ENCODE data around the gene MED8. TPM values are rescaled to one million over a fixed set of nuclear protein-coding genes. Genes with fewer than 3 reads are reported as not detected.
"Not testable (repeated sequence)": the region's sequence is repeated elsewhere in the genome, so short reads cannot be mapped to it uniquely, and the experiment has no call there.

The MED8 gene
- total RNA-seq, 2 experiments from 2014 or later: 33.1 to 35.1 TPM

DNA sequence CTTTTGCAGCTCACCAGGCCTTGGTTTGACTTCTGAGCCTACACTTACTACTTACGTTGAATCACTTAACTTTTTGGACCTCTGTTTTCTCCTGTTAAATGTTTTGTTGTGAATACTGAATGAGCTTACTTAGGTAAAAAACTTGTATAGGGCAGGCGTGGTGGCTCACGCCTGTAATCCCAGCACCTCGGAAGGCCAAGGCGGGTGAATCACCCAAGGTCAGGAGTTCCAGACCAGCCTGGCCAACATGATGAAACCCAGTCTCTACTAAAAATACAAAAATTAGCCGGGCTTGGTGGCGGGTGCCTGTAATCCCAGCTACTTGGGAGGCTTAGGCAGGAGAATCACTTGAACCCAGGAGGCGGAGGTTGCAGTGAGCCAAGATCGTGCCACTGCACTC, 10.8 kb upstream of the MED8 start:
- H3K4me1 Mint-ChIP-seq (ENCODE audit: low read depth); H3K9me3 Mint-ChIP-seq (ENCODE audit: insufficient read depth); H3K27me3 Mint-ChIP-seq (ENCODE audit: low read depth); DNase-seq; H3K27ac Mint-ChIP-seq; ATAC-seq; H3K4me3 Mint-ChIP-seq: not testable (repeated sequence)
- ChIA-PET CTCF (interaction anchor here (3.8 kb wide), 1 partner anchor 15 kb away, joined by 21 read pairs; no protein-coding TSS in a partner anchor), POLR2A (interaction anchor here (1.7 kb wide), 1 partner anchor 12 kb away, joined by 5 read pairs; no protein-coding TSS in a partner anchor)
- H3K36me3 Mint-ChIP-seq (ENCODE audit: low read depth): peaks cover 20% of the 10 kb centered on the region

DNA sequence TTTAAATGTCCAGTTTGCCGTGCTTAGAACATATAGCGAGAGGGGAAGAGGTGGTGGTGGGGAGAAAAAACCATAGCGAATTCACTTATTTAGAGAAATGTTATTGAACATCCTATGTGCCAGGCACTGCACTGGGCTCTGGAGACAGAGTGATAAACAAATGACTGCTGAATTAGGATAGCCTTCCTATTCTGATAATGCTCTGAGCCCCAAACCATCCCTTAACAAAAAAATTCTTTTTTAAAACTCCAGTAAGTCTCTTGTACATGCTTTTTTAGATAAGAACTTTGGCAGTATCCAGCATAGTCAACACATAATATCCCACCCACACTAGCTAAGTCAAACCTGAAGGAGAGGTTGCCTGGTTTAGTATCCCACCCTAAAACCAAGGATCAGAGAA, 8.6 kb upstream of the MED8 start:
- H3K9me3 Mint-ChIP-seq (ENCODE audit: insufficient read depth): no peaks in the 10 kb centered on the region
- ChIA-PET POLR2A (no interaction called here), CTCF (interaction anchor here (1.6 to 3.8 kb wide), 2 partner anchors 8 to 17 kb away, joined by 5 to 21 read pairs; partner anchors contain the start of genes MED8 and SZT2)
- no peak overlapping the region for H3K4me3 Mint-ChIP-seq
- H3K4me1 Mint-ChIP-seq (ENCODE audit: low read depth): no peaks in the 10 kb centered on the region
- H3K36me3 Mint-ChIP-seq (ENCODE audit: low read depth): peaks cover 10% of the 10 kb centered on the region
- H3K27me3 Mint-ChIP-seq (ENCODE audit: low read depth): no peaks in the 10 kb centered on the region
- DNase-seq (no peak), ATAC-seq (no peak)
- H3K27ac Mint-ChIP-seq: no peak overlapping the region

DNA sequence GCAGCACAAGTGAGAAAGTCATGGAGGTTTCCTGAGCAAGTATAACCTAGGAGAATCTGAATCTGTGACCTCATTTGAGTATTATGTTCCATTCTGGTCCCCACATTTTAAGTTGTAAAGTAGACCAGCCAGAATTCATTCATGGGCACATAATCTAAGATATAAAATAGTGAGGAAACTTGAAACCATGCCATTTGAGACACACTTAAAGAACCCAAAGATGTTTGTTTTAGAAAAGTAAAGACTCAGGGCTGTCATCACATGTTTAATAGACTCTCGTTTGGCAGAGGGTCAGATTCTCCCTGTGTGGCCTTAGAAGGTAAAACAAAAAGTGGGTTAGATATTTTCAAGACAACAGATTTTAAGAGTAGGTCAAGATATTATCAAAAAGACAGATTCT, 6.5 kb upstream of the MED8 start:
- ATAC-seq (no peak), DNase-seq (no peak)
- H3K27me3 Mint-ChIP-seq (ENCODE audit: low read depth): no peaks in the 10 kb centered on the region
- no peak overlapping the region for H3K27ac Mint-ChIP-seq
- peaks cover 4% of the 10 kb centered on the region for H3K4me1 Mint-ChIP-seq (ENCODE audit: low read depth)
- CTCF ChIA-PET: interaction anchor here (1.1 kb wide), 1 partner anchor 18 kb away, joined by 7 read pairs; no protein-coding TSS in a partner anchor
- H3K36me3 Mint-ChIP-seq (ENCODE audit: low read depth): peaks cover 8% of the 10 kb centered on the region
- no peaks in the 10 kb centered on the region for H3K9me3 Mint-ChIP-seq (ENCODE audit: insufficient read depth)
- POLR2A ChIA-PET: no interaction called here
- no peak overlapping the region for H3K4me3 Mint-ChIP-seq

DNA sequence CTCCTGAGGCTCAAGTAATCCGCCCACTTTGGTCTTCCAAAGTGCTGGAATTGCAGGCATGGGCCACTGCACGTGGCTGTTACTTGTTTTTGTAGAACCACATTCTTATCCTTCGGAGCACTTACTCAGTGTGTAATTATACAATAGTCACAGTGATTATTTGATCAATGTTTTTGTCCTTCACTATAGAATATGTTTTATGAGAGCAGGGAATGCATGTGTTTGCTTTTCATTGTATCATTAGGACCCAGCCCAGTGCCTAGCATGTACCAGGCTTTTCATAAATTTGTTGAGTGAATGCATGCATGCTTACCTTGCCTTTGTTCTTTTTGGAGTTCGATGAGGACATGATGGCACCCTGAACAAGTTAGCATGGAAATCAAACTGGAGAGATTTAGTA, 5.9 kb upstream of the MED8 start:
- Mint-ChIP-seq H3K27ac (no peak overlapping the region), H3K4me1 (ENCODE audit: low read depth) (peaks cover 8% of the 10 kb centered on the region)
- POLR2A ChIA-PET: no interaction called here

DNA sequence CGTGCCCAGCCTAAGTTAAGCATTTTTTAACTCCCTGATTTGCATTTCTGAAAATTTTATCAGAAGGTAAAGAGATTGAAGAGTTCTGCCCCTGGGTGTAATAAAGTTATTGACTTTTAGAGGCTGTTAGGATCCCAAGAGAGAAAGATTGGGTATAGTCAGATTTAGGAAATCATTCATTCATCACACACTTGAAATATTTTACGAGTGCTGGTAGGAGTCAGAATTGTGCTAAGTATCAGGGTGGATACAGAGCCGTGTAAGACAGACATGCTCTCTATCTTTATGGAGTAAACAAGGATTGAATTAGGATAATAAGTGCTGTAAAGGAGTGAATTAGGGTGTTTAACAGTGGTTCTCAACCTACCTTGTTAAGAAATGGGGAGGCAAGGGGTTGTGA, 3.1 kb upstream of the MED8 start:
- Mint-ChIP-seq H3K27ac (no peak overlapping the region), H3K36me3 (ENCODE audit: low read depth) (peaks cover 16% of the 10 kb centered on the region), H3K27me3 (ENCODE audit: low read depth) (no peaks in the 10 kb centered on the region), H3K4me3 (no peak overlapping the region), H3K4me1 (ENCODE audit: low read depth) (peaks cover 31% of the 10 kb centered on the region), H3K9me3 (ENCODE audit: insufficient read depth) (no peaks in the 10 kb centered on the region)
- DNase-seq: no peak
- ATAC-seq: no peak
- ChIA-PET CTCF (no interaction called here), POLR2A (interaction anchor here (0.6 kb wide), 1 partner anchor 19 kb away, joined by 3 read pairs; no protein-coding TSS in a partner anchor)

More for the DNA sequence above, 5.9 kb upstream of the MED8 start:
- CTCF ChIA-PET: no interaction called here
- no peak overlapping the region for H3K4me3 Mint-ChIP-seq
- DNase-seq (no peak), ATAC-seq (no peak)
- no peaks in the 10 kb centered on the region for H3K9me3 Mint-ChIP-seq (ENCODE audit: insufficient read depth)
- peaks cover 8% of the 10 kb centered on the region for H3K36me3 Mint-ChIP-seq (ENCODE audit: low read depth)
- H3K27me3 Mint-ChIP-seq (ENCODE audit: low read depth): no peaks in the 10 kb centered on the region

DNA sequence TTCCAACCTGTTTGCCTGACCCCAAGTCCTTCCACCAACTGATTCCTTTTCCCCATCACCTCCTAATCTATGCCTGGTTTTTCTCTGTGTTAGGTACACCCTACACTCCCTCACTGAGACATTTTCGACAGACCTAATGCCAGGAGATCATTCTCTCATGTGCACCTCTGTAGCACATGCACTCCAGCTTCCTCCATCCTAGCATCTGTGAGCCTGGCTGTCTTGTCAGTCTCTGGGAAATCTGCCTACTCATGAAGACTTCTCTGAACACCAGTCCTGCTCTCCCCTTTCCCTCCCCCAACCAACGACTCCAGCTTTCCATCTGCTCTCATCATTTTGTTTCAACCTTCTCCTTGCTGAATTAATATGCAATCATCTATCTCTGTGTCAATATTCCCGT, 987 bp downstream of the MED8 start:
- H3K9me3 Mint-ChIP-seq (ENCODE audit: insufficient read depth): no peaks in the 10 kb centered on the region
- POLR2A ChIA-PET: interaction anchor here (1.0 to 3.1 kb wide), 4 partner anchors 11 to 30 kb away, joined by 3 to 17 read pairs (median 10); partner anchors contain the start of genes CDC20 and ELOVL1
- CTCF ChIA-PET: interaction anchor here (1.0 to 2.0 kb wide), 4 partner anchors 12 to 30 kb away, joined by 3 to 7 read pairs (median 4); partner anchors contain the start of gene ELOVL1
- peak overlapping the region; percentile 64 for H3K27ac Mint-ChIP-seq
- H3K27me3 Mint-ChIP-seq (ENCODE audit: low read depth): no peaks in the 10 kb centered on the region
- no peak for ATAC-seq
- peaks cover 33% of the 10 kb centered on the region for H3K4me1 Mint-ChIP-seq (ENCODE audit: low read depth)
- H3K4me3 Mint-ChIP-seq: peak overlapping the region; percentile 100
- H3K36me3 Mint-ChIP-seq (ENCODE audit: low read depth): peaks cover 39% of the 10 kb centered on the region
- no peak for DNase-seq

DNA sequence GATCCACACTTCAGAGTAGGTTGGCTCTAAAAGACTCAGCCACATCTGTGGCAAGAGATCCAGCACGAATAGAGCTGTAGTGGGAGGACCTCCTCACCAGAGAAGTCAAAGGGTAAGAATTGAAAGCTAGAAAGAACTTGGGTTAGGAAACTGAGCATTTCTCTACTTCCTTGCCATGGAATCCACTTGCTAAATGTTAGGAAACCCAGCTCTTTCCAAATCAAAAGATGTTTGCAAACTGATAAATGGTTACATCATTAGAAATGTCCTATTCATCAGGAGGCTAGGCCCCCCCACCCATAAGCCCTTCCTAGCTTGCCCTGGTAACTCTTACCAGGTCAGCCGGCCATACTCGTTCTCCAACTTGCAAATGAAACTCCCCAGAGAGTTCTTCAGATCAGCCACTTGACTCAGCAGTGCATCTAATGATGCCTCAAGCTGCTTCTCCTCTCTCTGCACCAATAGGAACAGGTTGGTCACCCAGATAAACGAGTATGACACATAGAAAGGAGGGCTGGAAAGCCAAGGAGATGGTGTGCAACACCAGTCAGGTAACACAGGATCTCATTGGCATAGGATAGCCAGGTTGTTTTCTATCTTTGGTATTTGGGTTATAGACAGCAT, 1.5 kb downstream of the MED8 start:
- peak overlapping the region; percentile 100 for H3K4me3 Mint-ChIP-seq
- peaks cover 43% of the 10 kb centered on the region for H3K36me3 Mint-ChIP-seq (ENCODE audit: low read depth)
- DNase-seq: no peak
- H3K27ac Mint-ChIP-seq: peak overlapping the region; percentile 64
- ChIA-PET CTCF (interaction anchor here (1.2 to 2.0 kb wide), 3 partner anchors 12 to 30 kb away, joined by 3 to 7 read pairs (median 4); partner anchors contain the start of gene ELOVL1), POLR2A (interaction anchor here (0.6 to 2.1 kb wide), 4 partner anchors 11 to 161 kb away, joined by 3 to 17 read pairs (median 4); partner anchors contain the start of gene ELOVL1)
- H3K27me3 Mint-ChIP-seq (ENCODE audit: low read depth): no peaks in the 10 kb centered on the region
- ATAC-seq: no peak
- peaks cover 33% of the 10 kb centered on the region for H3K4me1 Mint-ChIP-seq (ENCODE audit: low read depth)
- H3K9me3 Mint-ChIP-seq (ENCODE audit: insufficient read depth): no peaks in the 10 kb centered on the region

DNA sequence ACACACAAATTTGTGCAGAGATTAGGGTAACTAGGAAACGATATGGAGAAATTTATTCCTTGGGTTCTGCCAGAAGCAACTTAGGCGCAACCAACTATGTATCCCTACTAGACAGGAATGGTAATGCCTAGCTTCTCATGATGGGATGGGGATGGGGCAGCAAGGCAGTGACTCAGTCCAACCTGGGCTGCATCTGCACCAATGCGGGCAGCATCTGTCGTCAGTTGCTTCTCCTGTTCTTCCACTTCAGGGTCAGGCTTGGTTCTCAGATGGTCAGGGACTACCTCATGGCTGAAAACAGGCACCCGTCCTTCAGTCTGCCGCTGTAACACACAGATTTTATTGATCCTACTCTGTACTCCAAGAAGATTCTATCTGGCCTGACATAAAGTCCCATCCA, 2.9 kb downstream of the MED8 start:
- CTCF ChIA-PET: interaction anchor here (0.8 to 2.0 kb wide), 3 partner anchors 11 to 160 kb away, joined by 3 to 7 read pairs (median 4); partner anchors contain the start of gene ELOVL1
- no peak overlapping the region for H3K27ac Mint-ChIP-seq
- DNase-seq (no peak), ATAC-seq (no peak)
- POLR2A ChIA-PET: no interaction called here
- H3K9me3 Mint-ChIP-seq (ENCODE audit: insufficient read depth): no peaks in the 10 kb centered on the region
- H3K4me3 Mint-ChIP-seq: no peak overlapping the region
- peaks cover 50% of the 10 kb centered on the region for H3K36me3 Mint-ChIP-seq (ENCODE audit: low read depth)
- no peaks in the 10 kb centered on the region for H3K27me3 Mint-ChIP-seq (ENCODE audit: low read depth)
- peaks cover 33% of the 10 kb centered on the region for H3K4me1 Mint-ChIP-seq (ENCODE audit: low read depth)

DNA sequence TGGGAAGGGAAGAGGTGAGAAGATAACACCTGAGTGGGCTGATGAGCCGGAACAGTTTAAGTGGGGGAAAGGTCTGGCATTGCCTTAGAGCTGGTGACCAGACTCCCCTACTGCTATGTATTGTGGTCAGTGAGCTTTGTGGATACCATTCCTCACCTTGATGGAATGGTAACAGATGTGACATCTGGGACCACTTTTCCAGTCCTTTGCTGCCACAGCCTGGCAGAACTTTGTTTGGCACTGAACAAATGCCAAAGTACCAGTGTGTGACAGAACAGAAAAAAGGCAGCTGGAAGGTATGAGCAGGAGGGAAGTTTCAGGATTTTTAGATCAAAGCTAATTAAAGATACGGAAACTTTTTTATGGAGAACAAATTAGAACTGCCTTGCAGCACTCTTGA, 6.2 kb downstream of the MED8 start:
- ATAC-seq (no peak), DNase-seq (no peak)
- Mint-ChIP-seq H3K27ac (no peak overlapping the region), H3K4me1 (ENCODE audit: low read depth) (peaks cover 14% of the 10 kb centered on the region), H3K36me3 (ENCODE audit: low read depth) (peaks cover 52% of the 10 kb centered on the region), H3K4me3 (no peak overlapping the region), H3K9me3 (ENCODE audit: insufficient read depth) (no peaks in the 10 kb centered on the region), H3K27me3 (ENCODE audit: low read depth) (no peaks in the 10 kb centered on the region)
- ChIA-PET POLR2A (interaction anchor here (1.2 kb wide), 1 partner anchor 15 kb away, joined by 4 read pairs; the partner anchor contains the start of gene ELOVL1), CTCF (interaction anchor here (1.6 kb wide), 1 partner anchor 26 kb away, joined by 3 read pairs; no protein-coding TSS in a partner anchor)

DNA sequence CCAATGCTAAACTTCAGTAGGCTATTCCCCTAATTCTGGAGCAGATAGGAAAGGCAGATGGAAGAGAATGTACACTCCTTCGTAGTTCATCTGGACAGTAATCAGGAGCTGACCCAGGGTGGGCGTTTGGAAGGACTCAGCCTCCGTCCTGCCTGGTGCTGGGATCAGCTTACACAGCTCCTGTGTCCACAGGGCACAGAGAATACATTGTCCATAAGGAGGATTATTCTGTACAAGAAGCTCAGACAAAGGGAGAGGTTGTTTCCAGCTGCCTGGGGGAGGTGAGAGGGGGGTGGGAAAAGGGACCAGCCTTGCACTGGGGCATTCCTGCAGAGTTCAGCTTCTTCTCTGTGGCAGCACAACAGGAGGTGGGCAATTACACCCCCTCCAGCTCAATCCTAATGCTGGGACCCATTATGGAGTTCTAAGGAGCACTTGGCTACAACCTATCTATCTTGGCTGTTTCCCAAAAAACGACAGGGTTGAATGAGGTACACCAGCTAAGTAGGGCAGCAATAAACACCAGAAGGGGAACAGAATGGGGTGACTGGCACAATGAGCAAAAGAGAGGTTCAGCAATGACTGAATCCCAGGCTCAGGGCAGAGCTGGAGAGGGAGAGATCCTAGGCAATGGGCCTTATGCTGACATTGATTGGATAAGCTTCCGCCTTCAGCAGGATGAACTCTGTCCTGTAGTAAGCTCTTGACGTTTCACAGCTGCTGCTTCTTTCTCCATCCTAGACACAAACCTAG, 7.4 kb downstream of the MED8 start:
- Mint-ChIP-seq H3K27ac (no peak overlapping the region), H3K36me3 (ENCODE audit: low read depth) (peaks cover 54% of the 10 kb centered on the region), H3K4me3 (no peak overlapping the region), H3K27me3 (ENCODE audit: low read depth) (no peaks in the 10 kb centered on the region), H3K4me1 (ENCODE audit: low read depth) (peaks cover 6% of the 10 kb centered on the region), H3K9me3 (ENCODE audit: insufficient read depth) (no peaks in the 10 kb centered on the region)
- DNase-seq (no peak), ATAC-seq (no peak)
- ChIA-PET POLR2A (interaction anchor here (1.5 kb wide), 1 partner anchor 8 kb away, joined by 7 read pairs; no protein-coding TSS in a partner anchor), CTCF (interaction anchor here (0.9 to 1.6 kb wide), 3 partner anchors 24 to 32 kb away, joined by 3 to 4 read pairs (median 3); partner anchors contain the start of gene CDC20)

DNA sequence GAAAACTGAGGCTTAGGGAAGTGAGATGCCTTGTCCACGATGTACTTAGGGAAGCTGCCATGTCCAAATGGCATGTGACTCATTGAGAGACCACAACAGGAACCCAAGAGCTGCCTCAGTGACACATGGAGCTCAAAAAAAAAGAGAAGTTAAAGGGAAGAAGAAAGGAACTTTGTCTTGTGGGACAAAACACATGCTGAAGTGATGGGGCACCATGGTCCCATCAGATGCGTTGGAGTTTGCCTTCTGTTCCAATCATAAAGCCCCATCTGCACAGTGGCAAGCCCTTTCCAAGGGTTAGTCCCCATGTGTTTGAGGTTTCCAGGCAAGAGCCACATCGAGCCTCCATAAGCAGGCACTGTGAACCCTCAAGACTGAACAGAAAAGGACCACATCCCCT, 8.0 kb downstream of the MED8 start:
- H3K4me1 Mint-ChIP-seq (ENCODE audit: low read depth): peaks cover 6% of the 10 kb centered on the region
- no peaks in the 10 kb centered on the region for H3K27me3 Mint-ChIP-seq (ENCODE audit: low read depth)
- H3K4me3 Mint-ChIP-seq: no peak overlapping the region
- no peak for ATAC-seq
- ChIA-PET POLR2A (interaction anchor here (1.5 kb wide), 1 partner anchor 9 kb away, joined by 7 read pairs; no protein-coding TSS in a partner anchor), CTCF (interaction anchor here (0.9 to 1.6 kb wide), 3 partner anchors 23 to 33 kb away, joined by 3 to 4 read pairs (median 3); partner anchors contain the start of gene CDC20)
- H3K27ac Mint-ChIP-seq: no peak overlapping the region
- DNase-seq: no peak
- H3K36me3 Mint-ChIP-seq (ENCODE audit: low read depth): peaks cover 48% of the 10 kb centered on the region
- H3K9me3 Mint-ChIP-seq (ENCODE audit: insufficient read depth): no peaks in the 10 kb centered on the region

All from activated CD8-positive, alpha-beta T cell treated with anti-CD3 and anti-CD28 coated beads, Interleukin-2, amount 10 ng/mL, durations not matched to agents 7 days and 5 days (primary cell).